HG02970 (cell line): ENCODE measurements around the gene LCN9.
"Not testable (repeated sequence)": the region's sequence is repeated elsewhere in the genome, so short reads cannot be mapped to it uniquely, and the experiment has no call there.

Source experiments
- ATAC-seq: cut with Tn5 transposase; IDR thresholded peaks from one replicate; pipeline ENCODE4 v1.9.1; 2021; ENCODE audit warnings: mild to moderate bottlenecking, moderate library complexity, moderate number of reproducible peaks; ENCODE audit not compliant: unreplicated experiment, low FRiP score

Gene LCN9

DNA sequence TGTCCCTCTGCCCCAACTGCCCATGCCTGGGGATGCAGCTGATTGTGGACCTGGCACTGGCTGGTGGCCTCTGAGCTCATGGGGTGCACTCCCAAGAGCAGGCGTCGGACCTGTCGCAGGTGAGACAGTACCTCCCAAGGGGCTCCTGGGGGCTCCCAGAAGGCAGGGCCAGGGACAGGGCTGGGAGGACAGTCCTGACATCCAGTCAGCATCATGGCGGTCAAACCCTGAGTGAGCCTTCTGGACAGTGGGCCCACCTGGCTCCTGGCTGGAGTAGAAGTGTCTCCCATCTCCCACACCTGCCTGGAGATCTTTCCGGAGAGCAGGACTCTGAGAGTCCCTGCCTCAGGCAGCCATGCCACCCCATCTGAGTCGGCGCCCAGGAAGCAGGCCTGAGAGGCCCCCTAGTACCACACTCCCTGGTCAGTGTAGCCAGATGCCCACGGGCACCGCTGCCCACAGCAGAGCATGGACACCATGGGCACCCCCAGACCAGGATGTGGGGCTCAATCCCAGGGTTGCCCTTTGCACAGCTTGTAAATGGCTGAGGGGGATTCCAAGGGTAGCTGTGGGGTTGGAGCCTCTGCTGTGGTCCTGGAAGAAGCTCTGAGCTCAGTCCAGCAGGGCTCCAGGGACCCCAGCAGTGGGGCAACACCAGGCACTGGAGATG lies 6.6 kb downstream of the LCN9 start:
- ATAC-seq = no peak

DNA sequence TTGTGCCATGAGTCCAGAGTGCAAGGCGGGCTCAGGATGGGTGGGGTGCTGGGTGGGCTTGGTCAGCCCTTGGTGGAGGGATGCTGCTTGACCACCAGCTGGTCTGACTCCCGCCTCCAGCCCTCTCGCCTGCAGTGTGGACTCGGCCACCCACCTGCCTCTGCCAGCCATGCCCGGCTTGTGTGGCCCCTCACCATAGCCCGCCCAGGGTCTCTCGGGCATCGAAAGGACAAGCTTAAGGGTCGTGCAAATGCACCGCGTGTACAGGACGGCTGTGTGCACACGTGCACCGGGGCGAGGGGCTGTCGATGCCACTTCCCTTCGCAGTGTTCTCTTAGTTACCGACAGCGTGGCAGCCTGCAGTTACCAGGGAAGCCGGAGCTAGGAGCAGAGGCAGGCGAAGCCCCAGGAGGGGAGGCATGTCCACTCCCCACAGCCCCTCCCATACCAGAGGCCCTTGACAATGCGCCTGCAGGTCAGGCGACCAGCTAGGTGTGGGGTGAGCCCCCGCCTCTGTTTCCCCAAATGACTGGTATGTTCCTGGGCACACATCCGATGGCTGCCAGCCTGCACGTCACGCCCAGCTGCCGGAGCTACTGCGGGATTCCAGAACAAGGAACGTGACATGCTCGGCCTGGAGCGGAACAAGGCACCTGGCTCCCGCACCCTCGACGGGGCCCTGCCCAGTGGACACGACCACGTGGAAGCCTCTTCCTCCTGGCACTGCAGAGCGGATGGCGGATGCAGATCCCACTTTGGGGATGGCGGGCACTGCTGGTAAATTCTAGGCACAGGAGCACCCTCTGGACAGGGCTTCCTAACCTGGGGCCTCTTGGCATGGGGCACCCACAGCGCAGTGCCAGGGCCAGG lies 7.8 kb downstream of the LCN9 start:
- ATAC-seq = no peak

DNA sequence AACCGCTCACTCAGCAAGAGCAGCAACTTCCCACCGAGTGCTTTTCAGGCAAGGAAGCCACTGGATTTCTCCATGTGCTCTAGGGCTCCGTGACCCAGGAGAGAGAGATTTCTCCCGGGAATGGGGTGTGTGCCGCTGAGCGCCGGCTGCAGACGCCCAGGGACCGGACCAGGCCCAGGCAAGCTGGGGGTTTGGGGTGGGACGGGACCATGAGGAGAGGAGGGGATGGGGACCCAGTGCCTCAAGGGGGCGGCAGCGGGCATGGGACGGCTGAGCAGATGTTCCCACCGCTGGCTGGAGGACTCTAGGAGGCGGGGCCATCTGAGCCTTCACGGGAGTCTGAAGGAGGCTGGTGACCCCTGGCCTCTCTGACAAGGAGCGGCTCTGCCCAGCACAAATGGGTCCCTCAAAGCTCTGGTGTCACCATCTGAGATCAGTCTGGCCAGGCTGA lies 8.5 kb downstream of the LCN9 start:
- ATAC-seq = no peak

DNA sequence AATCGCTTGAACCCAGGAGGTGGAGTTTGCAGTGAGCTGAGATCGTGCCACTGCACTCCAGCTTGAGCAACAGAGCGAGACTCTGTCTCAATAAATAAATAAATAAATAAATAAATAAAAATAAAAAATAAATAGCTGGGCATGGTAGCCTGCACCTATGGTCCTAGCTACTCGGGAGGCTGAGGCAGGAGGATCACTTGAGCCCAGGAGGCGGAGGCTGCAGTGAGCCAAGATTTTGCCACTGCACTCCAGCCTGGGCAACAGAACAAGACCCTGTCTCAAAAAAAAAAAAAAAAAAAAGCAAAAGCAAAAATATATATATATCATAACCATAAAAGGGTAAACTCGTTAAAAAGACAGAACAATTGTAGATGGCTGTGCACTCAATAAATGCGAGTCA lies 9.7 kb downstream of the LCN9 start:
- not testable (repeated sequence) for ATAC-seq

DNA sequence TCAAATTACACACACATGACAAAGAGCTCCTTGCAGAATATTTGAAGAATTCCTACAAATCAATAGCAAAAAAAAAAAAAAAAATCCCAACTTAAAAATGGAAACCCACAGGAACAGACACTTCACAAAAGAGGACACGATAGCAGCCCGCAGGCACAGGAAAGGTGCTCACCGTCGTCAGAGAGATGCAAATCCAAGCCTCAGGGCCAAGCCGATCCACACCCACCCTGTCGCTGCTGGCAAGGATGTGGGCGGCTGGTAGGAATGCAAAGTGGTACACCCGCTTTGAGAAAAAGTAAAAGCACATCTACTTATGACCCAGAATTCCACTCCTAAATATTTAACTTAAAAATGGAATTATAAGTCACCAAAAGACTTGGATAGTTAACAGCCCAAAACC lies 10.8 kb downstream of the LCN9 start:
- ATAC-seq = no peak

DNA sequence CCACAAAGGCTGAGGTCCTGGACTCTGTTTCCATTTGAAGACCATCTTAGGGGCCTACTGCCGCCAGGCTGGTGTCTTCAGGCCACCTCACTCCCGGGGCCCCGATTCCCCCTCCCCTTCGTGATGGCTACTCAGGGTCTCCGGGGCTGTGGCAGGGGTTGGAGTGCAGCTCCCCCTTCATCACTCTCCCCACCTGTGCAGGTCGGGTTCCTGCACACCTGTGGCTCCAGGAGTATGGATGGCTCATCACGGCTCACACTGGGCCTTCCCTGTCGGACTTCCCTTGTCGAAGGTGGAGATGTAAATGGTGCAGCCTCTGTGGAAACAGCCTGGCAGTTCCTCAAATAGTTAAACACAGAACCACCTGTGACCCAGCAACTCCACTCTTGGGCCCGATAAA lies 11.9 kb downstream of the LCN9 start:
- no peak for ATAC-seq

DNA sequence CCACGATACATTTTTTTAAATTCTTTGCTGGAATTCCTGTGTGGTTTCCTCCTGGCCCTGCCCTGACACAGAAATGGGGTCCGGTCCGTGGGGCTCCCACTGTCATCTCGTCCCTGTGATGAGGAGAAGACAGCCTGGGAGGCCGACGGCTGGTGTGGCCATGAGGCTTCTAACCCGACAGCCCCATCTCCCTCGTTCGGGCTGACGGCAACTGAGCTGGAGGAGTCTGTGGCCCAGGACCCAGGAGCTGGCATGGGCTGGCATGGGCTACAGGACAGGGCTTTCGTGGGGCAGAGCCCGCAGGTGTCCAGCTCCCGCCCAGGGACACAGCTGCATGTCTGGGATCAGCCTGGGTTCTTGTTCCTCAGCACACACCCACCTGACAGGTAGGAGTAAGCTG lies 13.8 kb downstream of the LCN9 start:
- no peak for ATAC-seq

DNA sequence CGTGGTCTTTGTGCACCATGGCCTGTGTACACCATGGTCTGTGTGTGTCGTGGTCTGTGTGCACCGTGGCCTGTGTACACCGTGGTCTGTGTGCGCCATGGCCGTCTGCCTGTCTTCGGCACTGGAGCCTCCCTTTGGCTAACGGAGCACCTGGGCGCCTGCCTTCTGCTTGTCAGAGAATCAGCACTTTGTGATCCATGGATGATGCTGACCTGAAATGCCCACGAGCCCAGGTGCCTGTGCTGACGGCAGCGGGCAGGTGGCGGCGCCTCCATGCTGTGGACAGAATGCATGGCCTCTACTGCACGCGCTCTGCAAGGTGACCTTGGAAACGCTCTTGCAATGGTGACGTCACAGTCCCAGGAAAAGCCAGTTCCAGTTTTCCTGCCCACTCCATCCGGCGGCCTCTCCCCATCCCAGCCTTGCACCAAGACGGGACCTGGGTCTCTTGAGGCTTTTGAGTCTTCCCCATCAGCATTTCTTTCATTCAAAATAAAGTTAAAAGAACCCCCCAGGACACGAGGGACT lies 14.6 kb downstream of the LCN9 start:
- no peak for ATAC-seq

DNA sequence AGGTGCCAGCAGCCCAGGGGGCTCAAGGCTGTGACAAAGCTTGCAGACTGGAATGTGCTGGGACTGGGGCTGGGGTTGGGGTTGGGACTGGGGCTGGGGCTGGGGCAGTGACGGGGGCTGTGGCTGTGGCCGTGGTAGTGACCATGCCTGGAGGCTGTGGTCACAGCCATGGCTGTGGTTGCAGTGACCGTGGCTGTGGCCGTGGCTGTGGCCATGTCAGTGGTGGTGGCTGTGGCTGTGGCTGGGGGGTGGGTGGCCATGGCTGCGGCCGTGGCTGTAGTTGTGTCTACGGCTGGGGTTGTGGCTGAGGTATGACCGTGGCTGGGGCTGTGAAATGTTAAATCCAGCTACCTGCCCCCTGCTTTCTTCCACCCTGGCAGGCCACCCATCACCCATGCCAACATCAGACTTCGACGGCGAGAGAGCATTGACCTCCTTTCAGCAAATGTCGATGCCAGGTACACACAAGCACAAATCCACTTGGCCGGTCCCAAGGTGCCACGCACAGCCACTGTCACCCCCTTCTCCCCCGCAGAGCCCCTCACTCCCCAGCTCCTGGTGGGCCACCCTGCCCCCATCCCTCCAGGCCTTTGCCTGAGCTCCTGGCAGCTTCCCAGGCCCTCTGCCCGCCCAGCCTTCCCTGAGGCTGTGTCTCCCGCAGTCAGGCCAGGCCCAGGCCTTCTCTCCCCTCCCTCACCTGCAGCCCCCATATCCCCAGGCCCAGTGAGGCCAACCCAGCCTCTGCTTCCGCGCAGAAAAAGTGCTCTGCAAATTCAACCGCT lies 15.3 kb downstream of the LCN9 start:
- no peak for ATAC-seq

DNA sequence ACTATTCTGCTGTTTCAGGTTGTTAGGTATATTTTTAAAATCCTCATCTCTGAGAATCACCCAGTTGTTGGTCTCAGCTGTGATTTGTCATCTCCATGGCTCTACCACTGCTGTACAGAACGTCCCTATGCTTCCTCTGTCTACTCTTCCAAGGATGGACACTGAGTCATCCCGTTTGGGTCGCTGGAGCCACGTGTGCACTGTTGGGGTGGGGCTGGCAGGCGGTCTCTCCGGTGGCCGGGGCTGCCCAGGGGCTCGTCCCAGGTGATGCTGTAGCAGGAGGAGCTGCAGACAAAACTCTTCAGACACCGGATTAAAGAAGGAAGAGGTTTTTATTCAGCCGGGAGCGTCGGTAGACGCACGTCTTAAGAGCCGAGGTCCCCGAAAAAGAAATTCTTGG lies 16.9 kb downstream of the LCN9 start:
- ATAC-seq = no peak

DNA sequence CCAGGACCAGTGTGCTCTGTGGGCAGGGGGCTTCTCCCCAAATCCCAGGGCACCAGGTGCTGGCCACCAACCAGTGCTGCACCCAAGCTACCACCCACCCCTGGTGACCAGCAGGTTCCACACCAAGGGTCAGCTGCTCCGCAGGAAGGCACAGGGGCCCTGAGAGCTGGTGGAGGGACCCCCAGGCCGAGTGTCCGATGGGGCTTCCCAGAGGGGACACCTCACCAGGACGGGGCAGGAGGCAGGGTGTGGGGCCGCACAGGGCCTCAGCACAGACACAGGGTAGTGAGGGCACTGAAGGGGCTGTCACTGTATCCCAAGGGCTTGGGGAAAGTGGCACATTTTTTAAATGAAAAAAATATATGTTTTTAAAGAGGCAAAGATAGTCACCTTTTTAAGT lies 18.1 kb downstream of the LCN9 start:
- ATAC-seq = no peak

DNA sequence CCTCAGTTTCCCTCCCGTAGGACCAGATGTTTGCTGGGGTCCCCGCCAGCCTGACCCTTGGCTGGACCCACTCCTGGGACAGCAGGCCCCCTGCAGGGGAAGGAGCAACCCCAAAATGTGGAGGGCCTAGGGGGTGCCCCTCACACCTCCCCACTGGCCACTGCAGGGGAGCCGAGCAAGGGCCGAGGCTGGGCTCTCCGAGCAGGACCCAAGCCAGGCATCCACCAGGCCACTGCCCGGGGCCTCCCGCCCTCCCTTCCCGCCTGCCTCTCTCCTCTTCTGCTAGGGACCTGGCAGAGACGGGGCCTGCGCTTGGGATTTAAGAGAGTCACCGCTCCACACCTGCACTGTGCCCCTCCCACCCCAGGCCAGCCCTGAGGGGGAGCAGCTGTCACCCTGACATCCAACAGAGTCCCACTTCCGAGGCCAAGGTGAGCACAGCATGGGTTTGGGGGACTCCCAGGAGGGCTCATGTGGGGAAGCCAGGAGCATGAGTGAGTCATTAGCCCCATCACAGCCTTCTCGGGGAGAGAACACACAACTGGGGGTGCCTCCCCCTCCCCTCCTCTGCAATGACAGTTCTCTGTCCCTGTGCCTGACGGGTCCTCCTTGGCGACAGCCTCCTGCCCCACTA lies 20.4 kb downstream of the LCN9 start:
- no peak for ATAC-seq

DNA sequence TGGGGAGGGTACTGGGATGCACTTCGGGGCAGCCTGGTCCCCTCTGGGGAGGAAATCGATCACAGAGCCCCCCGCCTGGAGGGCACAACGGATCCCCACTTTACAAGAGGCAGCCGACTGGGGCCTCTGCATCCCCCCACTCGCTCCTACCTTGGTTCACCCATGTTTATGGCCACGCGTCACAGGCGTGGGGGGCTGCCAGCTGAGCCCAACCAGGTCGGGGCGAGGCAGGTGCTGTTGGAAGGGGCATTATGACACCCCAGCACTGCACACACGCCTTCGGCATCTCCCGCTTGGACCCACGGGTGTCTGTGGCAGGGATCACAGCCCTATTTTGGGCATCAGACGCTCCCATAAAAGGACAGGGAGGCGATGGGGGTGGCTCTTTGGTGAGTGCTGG lies 21.6 kb downstream of the LCN9 start:
- ATAC-seq = no peak

DNA sequence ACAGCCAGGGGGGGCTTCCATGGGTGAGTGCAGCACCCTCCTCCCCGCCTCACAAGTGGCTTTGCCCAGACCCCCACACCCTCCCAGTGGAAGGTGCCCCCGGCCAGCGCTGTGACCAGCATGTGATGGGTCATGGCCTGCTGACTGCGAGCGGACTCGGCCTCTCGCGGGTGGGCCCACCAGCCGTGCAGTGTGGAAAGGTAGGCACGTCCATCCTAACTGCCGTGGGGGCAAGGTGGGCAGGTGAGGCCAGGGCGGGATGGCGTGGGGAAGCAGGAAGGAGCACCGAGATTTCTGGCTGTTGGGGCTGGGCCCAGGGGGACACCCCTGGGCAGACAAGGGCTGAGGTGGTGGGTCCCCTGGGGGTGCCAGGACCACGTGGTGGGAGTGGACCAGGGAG lies 24.1 kb downstream of the LCN9 start:
- no peak for ATAC-seq

DNA sequence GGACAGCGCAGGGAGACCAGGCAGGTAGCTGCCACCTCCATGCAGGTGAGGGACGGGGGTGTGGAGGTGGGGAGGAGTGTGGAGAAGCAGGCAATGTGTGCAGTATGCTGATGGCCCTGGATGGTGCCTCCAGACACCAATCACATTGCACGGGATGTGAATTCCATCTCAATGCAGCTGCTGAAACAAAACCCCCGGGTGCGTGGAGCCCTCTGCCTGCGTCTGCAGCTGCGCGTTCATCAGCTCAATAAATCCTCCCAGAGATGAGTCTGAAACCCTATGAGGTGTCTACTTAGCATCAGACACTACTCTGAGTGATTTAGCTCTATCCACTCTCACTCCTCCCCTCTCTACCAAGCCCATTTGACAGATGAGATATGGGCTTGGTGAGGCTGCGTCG lies 25.9 kb downstream of the LCN9 start:
- ATAC-seq = no peak

DNA sequence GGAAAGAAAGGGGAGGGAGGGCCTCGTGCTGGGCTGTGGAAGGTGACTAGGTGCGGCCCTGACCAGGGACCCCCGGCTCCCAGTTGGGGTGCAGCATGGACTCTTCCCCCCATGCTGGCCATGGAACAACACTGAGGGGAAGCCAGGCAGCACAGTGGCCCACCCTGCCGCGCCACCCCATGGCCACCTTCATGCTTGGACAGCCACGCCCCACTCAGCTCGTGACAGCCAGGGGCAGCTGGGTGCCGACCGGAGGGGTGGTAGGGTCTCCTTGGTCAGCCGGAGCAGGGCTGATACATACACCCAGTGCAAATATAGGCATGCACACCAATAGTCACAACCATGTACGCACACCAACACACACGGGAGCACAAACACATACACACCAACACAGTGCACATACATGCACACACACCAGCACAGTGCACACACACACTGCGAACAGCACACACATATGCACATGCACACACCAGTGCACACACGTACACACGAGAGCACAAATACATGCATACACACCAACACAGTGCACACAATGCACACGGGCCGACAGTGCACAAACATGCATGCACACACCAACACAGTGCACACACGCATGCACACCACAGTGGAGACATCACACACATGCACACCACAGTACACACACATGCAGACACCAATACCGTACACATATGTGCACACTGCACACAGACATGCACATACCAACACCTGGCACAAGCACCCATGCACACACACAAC lies 27.9 kb downstream of the LCN9 start:
- ATAC-seq = no peak

DNA sequence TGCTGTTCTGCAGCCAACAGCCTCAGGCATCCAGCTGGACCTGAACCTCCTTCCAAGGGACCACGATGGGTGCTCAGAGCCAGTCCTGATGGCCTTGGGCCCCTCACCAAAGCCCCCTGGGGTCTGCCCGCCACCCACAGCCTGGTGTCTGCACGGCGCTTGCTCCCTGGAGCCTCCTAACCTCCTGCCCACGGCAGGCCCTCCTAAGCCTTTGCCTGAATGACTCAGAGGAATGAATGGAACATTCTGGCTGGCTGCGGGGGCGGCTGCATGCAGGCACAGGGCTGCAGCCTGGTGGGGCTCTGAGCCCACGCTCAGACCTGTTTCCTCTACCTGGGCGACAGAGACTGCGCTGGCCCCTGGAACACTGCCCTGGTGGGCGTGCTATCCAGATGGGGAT lies 29.3 kb downstream of the LCN9 start:
- no peak for ATAC-seq

DNA sequence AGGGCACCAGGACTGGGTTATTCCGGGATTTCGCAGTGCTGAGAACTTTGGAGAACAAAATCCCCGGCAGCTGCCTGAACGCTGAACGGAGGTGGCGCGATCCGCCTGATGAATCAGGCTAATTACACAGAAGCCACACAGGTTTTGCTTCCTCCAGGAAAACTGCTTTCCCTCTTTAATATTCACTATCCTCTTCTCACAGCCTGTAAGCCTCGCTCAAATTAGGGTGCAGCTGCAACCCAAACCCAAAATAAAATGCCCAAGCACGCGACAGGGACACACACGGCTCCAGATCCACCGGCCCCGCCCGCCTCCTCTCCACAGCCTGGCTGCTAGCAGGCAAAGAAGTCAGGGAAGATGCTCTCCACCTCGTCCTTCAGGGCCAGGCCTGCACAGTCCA lies 30.2 kb downstream of the LCN9 start:
- ATAC-seq = no peak

DNA sequence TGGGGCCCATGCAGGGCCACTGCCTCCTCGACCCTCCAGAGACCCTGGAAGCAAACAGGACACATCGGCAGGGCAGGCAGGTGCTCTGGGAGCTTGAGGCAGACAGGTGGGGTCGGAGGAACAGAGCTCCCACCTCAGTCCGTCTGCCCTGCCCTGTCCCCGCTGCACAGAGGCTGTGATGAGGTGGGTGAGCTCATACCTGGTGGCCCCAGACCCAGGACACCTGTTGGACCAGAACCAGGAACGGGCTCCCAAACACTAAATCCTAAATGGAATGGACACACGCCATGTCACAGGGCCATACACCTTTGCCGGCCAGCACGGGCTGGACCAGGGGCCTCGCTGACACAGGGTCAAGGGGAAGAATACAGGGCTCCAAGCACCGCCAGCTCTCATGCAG lies 30.7 kb downstream of the LCN9 start:
- no peak for ATAC-seq

DNA sequence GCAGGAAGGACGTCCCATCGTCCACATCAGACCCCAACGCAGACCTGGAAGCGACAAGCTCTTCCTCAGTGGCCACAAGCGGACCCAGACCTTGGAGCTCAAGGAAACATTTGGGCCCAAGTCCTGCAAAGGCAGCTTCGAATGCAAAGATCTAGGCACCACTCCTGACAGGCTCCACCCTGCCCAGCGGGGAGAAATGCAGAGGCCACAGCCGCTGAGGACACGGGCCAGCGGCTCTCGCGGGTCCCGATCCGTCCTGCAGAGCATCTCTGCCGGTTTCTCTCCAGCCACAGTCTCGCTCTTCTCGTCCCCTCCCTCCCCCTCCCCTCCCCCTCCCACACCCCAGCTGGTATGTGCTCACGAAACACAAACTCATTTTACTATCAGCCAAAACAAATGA lies 31.3 kb downstream of the LCN9 start:
- ATAC-seq = no peak
